ENCODE results near the gene OPN3.

Gene OPN3

GRCh38 chr1:241557031-241557430, 83.1 kb downstream of the OPN3 start:
- DNase-seq, result no peak
- intact Hi-C loops (cut with DNase I), result no loop called here

- intact Hi-C loops (cut with DNase I), result no loop called here
- no peak for DNase-seq
These were observed 84.6 kb downstream of the OPN3 start for GRCh38 chr1:241555526-241555925.

DNA sequence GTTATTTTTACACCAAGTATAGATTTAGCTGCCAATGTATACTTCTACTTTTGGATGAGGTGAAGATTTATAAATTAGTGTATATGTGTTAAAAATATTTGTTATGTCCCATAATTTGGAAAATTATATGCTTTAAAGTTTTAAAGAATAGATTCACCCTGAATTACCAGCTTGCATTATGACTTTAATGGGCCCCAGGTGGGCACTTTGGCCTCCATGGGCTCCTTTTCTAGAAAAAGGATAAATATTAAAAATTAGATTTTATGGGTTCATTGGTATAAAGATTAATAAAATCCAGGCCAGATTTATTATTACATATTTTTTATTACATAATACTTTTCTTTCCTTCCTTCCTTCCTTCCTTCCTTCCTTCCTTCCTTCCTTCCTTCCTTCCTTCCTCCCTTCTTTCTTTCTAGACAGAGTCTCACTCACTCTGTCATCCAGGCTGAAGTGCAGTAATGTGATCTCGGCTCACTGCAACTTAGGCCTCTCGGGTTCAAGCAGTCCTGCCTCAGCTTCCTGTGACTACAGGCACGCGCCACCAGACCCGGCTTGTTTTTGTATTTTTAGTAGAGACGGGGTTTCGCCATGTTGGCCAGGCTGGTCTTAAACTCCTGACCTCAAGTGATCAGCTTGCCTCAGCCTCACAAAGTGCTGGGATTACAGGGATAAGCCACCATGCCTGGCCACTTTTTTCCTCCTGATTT, 86.1 kb downstream of the OPN3 start:
- intact Hi-C loops (cut with DNase I), result no loop called here
- DNase-seq, result no peak

- DNase-seq, result peak in 13 of 42 donors; percentile 8 to 48 (median 18)
- intact Hi-C loops (cut with DNase I), result no loop called here
These were observed 88.2 kb downstream of the OPN3 start for GRCh38 chr1:241551759-241552638.

GRCh38 chr1:241550318-241550717, 89.9 kb downstream of the OPN3 start:
- DNase-seq, result no peak
- intact Hi-C loops (cut with DNase I), result no loop called here

- DNase-seq, result no peak
- intact Hi-C loops (cut with DNase I), result no loop called here
These were observed 92.2 kb downstream of the OPN3 start for GRCh38 chr1:241548008-241548407.
